Thoracic aorta (tissue), 2 donors: ENCODE measurements around the gene DPYD. TPM values are rescaled to one million over a fixed set of nuclear protein-coding genes. Genes with fewer than 3 reads are reported as not detected.

Experiments
- ATAC-seq: fragments of 150-250 bp; one replicate; pipeline ENCODE4 v1.8.0; 2017; ENCODE audit warnings: low read depth; ENCODE audit not compliant: insufficient number of reproducible peaks, low FRiP score
- DNase-seq: peaks from one replicate; pipeline ENCODE4 v3.0.0-alpha.2; 2020; ENCODE audit warnings: low spot score
- H3K27ac ChIP-seq, 2 donors: fragments of 200-600 bp; sonication (generic); 1 replicate in 1 of 2; 2 replicates in 1 of 2; pipeline ENCODE4 v1.5.1; 2016; ENCODE audit warnings: mild to moderate bottlenecking in 2 of 2, moderate library complexity in 2 of 2
- H3K27me3 ChIP-seq: fragments of 200-600 bp; sonication (generic); replicated peaks from 2 replicates; pipeline ENCODE4 v1.6.0; 2016; ENCODE audit warnings: mild to moderate bottlenecking; ENCODE audit not compliant: insufficient read depth
- H3K36me3 ChIP-seq: fragments of 200-600 bp; sonication (generic); one replicate; pipeline ENCODE4 v1.5.1; 2016
- H3K4me1 ChIP-seq, 2 donors: fragments of 200-600 bp; sonication (generic); 1 replicate in 1 of 2; 2 replicates in 1 of 2; pipeline versions ENCODE4 v1.5.1 to v1.6.0; 2016; ENCODE audit warnings: low read depth in 2 of 2, mild to moderate bottlenecking in 1 of 2; ENCODE audit not compliant: control insufficient read depth in 1 of 2
- H3K4me3 ChIP-seq: fragments of 200-600 bp; sonication (generic); 2 replicates; pipeline ENCODE4 v1.5.1; 2016; ENCODE audit warnings: mild to moderate bottlenecking
- H3K9me3 ChIP-seq: fragments of 200-600 bp; sonication (generic); 2 replicates; pipeline ENCODE4 v1.5.1; 2016
- total RNA-seq, 2 donors: library from RNA; depleted of rRNA; stranded (reverse); fragments of >200 nt; gene quantifications; one replicate each; pipeline versions ENCODE4 v1.1.0 to v1.2.3, GENCODE V29; 2016
- TF ChIP-seq, protein P1 (sequence below): fragments of 200-600 bp; sonication (generic); IDR thresholded peaks from one replicate; pipeline ENCODE4 v1.5.1; 2019; ENCODE audit warnings: antibody characterized with exemption

Gene DPYD
- total RNA-seq, 2 donors from 2014 or later, result 29.1 to 44.2 TPM

DNA sequence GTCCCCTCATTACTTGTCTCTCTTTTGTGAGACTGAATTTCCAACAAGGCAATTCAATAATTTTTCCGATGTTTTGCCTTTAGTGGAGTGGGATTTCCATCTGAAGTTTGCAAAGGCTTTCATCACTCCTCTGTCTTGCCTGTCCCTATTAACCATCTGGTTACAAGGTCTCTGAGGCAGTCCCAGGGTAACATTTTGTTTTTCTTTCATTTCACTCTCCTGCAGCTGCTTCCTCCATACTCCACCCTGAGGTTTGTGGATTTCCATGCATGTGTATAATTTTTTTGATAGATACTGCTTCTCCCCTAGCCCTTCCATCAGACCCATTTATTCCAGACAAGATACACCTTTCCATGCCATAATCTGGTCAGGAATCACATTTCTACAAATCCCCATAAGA, 832.4 kb downstream of the DPYD start:
- TF ChIP-seq, protein P1, sequence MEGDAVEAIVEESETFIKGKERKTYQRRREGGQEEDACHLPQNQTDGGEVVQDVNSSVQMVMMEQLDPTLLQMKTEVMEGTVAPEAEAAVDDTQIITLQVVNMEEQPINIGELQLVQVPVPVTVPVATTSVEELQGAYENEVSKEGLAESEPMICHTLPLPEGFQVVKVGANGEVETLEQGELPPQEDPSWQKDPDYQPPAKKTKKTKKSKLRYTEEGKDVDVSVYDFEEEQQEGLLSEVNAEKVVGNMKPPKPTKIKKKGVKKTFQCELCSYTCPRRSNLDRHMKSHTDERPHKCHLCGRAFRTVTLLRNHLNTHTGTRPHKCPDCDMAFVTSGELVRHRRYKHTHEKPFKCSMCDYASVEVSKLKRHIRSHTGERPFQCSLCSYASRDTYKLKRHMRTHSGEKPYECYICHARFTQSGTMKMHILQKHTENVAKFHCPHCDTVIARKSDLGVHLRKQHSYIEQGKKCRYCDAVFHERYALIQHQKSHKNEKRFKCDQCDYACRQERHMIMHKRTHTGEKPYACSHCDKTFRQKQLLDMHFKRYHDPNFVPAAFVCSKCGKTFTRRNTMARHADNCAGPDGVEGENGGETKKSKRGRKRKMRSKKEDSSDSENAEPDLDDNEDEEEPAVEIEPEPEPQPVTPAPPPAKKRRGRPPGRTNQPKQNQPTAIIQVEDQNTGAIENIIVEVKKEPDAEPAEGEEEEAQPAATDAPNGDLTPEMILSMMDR, result no peak
- no peaks in the 10 kb centered on the region for H3K9me3 ChIP-seq
- no peaks in the 10 kb centered on the region for H3K4me1 ChIP-seq
- H3K27ac ChIP-seq, result no peak overlapping the region
- ATAC-seq, result no peak
- no peak overlapping the region for H3K4me3 ChIP-seq
- H3K27me3 ChIP-seq, result no peaks in the 10 kb centered on the region
- no peaks in the 10 kb centered on the region for H3K36me3 ChIP-seq
- no peak for DNase-seq

- ATAC-seq, result no peak
- no peak for DNase-seq
- Histone ChIP-seq H3K36me3 (no peaks in the 10 kb centered on the region), H3K4me3 (no peak overlapping the region), H3K27me3 (no peaks in the 10 kb centered on the region), H3K27ac (no peak overlapping the region), H3K9me3 (no peaks in the 10 kb centered on the region), H3K4me1 (no peaks in the 10 kb centered on the region)
- TF ChIP-seq, protein P1, result no peak
Observed at GRCh38 chr1:97084546-97084945, 836.3 kb downstream of the DPYD start.

- H3K9me3 ChIP-seq, result no peaks in the 10 kb centered on the region
- DNase-seq (no peak), ATAC-seq (no peak)
- no peaks in the 10 kb centered on the region for H3K4me1 ChIP-seq
- no peaks in the 10 kb centered on the region for H3K27me3 ChIP-seq
- TF ChIP-seq, protein P1, result no peak
- no peaks in the 10 kb centered on the region for H3K36me3 ChIP-seq
- no peak overlapping the region for H3K4me3 ChIP-seq
- no peak overlapping the region for H3K27ac ChIP-seq
Observed at GRCh38 chr1:97082160-97082848, 838.5 kb downstream of the DPYD start.

DNA sequence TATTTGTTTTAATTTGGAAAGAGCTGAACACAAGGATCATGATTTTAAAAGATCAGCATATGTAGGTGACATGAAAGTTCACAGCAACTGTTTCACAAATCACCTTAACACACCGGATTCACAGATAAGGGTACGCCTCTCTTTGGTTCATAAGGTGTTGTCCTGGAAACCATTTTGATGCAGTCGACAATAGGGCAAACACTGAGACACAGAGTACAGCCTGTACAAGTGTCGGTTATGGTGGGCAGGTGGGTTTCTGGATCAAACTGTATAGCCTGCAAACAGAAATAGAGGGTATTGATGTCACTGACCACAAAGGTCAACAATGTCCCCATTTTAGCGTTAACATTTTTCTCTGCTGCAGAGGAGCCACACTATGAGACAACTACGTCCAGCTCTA, 842.0 kb downstream of the DPYD start:
- no peaks in the 10 kb centered on the region for H3K9me3 ChIP-seq
- no peaks in the 10 kb centered on the region for H3K27me3 ChIP-seq
- no peak overlapping the region for H3K4me3 ChIP-seq
- ATAC-seq, result no peak
- H3K4me1 ChIP-seq, result no peaks in the 10 kb centered on the region
- no peak overlapping the region for H3K27ac ChIP-seq
- no peaks in the 10 kb centered on the region for H3K36me3 ChIP-seq
- DNase-seq, result no peak
- TF ChIP-seq, protein P1, result no peak

DNA sequence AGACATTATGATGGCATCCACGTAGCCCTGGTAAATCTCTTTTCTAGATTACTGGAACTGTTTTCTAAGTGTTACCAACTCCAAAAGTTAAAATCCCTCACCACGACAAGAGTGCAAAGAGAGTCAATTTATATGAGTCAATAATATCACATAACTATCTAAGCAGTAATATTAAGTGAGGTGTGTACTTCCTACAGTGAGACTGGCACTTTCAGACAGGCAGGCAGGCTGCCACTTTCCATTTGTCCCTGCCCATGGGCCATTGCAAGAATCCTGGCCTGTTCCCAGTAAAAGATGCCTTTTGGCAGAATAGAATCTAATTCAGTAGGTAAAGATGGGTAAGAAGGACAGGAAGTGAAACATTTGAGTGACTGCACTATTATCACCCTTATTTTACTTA, 843.6 kb downstream of the DPYD start:
- TF ChIP-seq, protein P1, result no peak
- Histone ChIP-seq H3K9me3 (no peaks in the 10 kb centered on the region), H3K4me1 (no peaks in the 10 kb centered on the region), H3K4me3 (no peak overlapping the region), H3K36me3 (no peaks in the 10 kb centered on the region), H3K27ac (no peak overlapping the region), H3K27me3 (no peaks in the 10 kb centered on the region)
- DNase-seq (no peak), ATAC-seq (no peak)
